NCI-H187 treated with DMSO at 0.1 percent for 48 hours (cell line): Measurements from ENCODE around the gene MT1M.

ENCODE experiments used
- DNase-seq: peaks from one replicate; lab custom pipeline; 2025; lab: John Stamatoyannopoulos, UW

The MT1M gene

DNA sequence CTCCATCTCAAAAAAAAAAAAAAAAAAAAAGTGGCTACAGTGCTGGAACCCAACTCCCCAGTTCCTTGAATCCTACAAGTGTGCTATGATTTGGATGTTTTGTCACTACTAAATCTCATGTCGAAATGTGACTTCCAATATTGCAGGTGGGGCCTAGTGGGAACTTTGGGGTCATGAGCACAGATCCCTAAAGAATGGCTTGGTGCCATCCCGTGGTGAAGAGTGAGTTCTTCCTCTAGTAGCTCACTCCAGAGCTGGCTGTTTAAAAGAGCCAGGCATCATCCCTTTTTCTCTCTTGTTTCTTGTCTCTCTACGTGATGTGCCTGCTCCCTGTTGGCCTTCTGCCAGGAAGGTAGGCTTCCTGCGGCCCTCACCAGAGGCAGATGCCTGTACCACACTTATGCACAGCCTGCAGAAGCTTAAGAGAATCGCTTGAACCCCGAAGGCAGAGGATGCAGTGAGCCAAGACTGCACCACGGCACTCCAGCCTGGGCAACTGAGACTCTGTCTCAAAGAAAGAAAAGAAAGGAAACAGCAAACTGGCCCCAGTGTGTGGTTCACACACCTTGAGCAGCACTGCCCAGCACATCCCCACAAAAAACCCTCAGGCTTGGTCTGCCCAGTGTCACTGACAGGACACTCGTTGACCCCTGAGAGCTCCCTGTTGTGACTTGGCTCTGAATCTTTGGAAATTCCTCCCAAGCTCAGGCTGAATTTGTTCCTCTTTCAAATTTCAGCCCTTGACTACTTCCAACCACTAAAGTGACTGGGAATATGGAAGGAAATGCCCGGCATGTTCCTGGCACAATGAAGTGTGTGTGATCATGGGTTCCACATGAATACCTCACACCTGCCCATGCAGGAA lies 3.7 kb upstream of the MT1M start:
- DNase-seq: no peak

DNA sequence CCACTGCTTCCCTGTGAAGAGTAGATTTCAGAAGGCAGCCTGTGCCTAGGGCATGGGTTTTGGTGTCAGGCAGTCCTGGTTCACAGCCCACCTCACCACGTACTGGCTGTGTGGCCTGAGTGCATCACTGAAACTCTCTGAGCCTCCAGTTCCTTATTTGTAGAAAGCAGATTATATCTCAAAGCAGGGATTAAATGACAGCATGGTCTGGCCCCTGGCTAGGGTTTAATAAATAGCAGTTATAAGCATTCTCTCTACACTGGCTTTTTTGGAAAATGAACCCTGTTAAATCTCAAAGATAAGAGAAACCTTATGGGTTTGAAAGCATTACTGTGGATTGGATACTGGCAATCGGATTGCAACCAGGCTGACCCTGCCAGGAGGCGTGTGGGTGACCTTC lies 2.9 kb upstream of the MT1M start:
- no peak for DNase-seq

DNA sequence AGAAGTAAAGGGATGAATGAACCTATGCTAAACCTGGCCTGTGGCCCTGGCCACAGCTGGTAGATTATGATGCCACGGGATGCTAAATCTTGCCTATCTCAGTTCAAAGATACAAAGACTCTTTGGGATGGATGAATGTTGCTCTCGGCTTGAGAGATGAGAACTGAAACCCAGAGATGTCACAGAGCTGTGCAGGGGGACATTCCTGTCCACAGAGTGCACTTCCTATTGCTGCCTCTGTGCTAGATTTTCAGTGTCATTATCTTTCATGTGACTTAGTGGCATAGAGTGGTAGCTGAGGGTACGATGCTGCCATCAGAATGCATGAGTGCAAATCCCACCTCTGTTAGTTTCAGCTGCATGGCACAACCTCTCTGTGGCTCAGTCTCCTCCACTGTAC lies 2.3 kb upstream of the MT1M start:
- DNase-seq: no peak

DNA sequence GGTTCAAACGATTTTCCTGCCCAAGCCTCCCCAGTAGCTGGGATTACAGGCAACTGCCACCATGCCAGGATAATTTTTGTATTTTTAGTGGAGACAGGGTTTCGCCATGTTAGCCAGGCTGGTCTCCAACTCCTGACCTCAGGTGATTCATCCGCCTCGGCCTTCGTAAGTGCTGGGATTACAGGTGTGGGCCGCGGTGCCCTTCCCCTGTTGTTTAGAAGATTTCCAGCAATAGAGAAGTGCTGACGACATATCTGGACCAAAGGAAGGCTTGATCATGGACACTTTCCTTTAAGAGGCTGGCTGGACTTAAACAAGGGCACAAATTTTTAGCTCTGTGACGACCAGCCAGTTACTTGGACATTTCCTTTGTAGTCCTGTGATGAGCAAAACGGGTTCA lies 1.3 kb upstream of the MT1M start:
- DNase-seq: no peak

DNA sequence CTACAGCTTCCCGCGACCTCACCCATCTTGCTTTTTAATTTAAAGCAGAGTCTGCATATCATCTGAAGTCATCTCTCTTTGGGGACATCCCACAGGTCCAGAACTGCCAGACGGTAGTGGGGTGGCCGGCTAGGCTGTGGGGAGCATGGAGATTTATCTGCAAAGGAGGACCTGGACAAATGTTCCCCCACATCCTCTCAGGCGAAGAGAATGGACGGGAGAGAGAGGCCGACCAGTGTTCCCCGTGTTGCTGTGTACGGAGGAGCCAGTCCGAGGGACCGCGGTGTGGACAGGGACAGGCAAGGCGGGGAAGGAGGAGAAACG lies 665 bp upstream of the MT1M start:
- no peak for DNase-seq

DNA sequence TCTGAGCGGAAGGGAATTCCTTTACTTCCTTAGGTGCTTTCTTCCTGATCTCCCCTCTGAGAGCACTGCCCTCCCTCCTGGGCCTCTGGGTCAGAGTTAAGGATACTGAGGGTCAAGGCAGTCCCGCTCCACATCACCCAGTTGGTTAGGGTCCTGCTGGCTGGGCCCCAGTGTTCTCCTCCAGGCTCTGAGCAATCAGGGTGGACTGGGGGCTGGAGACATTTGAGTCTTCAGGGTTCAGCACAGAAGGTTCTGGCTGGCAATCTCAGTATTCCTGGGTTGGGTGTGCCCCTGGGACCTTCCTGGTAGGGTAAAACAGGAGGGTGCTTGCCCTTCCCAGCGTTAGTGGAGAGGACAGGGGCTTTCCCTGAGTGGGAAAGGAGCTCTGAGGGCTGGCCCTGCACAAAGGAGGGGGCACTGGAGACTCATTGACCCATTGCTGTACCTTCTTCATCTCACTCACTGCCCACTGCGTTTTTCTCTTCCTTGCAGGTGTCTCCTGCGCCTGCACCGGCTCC lies 448 bp downstream of the MT1M start:
- DNase-seq: no peak

DNA sequence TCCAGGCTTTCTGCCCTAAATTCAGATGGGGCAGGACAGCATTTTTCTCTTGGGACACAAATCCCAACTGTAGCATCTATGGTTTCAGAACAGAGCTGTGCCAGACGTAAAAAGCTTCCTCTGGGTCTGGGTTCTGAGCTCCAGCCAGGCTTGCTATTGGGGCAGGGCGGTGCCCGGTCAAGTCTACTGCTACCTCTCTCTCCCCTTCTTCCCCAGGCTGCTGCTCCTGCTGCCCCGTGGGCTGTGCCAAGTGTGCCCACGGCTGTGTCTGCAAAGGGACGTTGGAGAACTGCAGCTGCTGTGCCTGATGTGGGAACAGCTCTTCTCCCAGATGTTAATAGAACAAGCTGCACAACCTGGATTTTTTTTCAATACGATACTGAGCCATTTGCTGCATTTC lies 1.1 kb downstream of the MT1M start:
- DNase-seq: no peak

DNA sequence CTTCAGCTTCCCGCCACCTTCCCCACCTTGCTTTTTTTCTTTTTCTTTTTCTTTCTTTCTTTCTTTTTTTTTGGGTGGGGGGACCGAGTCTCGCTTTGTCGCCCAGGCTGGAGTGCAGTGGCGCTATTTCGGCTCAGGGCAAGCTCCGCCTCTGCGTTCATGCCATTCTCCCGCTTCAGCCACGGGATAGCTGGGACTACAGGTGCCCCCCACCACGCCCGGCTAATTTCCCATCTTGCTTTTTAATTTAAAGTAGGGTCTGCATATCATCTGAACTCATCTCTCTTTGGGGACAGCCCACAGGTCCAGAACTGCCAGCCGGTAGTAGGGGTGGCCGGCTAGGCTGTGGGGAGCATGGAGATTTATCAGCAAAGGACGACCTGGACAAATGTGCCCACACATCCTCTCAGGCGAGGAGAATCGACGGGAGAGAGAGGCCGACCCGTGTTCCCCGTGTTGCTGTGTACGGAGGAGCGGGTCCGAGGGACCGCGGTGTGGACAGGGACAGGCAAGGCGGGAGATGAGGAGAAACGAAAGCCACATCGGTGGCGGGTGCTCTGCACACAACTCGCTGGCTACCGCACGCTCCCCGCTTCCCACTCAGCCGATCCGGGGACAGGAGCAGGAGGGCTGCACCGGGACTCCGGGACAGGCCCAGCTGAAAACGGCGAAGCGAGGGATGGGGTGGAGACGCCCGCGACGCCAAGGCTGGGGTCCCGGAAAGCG lies 2.4 kb downstream of the MT1M start:
- no peak for DNase-seq

DNA sequence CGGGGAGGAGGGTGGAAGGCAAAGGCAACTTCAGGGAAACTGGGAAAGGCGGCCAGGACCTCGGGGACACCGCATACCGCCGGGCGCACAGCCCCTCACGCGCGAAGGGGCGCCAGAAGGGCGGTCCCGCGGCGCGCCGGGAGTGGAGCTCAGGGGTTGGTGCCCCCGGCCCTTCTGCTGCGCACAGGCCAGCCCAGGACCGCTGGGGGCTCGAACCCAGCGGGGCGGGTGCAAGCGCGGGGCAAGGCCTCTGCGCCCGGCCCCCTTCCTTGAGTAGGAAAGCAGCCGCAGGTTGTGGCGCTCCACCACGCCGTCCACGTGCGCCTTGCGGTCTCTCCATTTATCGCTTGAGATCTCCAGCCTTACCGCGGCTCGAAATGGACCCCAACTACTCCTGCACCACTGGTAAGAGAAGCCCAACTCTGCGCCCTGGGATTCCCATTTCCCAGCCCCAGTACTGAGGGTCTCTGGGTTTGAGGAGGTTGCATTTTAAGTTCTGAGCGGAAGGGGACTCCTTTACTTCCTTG lies 3.0 kb downstream of the MT1M start:
- no peak for DNase-seq

DNA sequence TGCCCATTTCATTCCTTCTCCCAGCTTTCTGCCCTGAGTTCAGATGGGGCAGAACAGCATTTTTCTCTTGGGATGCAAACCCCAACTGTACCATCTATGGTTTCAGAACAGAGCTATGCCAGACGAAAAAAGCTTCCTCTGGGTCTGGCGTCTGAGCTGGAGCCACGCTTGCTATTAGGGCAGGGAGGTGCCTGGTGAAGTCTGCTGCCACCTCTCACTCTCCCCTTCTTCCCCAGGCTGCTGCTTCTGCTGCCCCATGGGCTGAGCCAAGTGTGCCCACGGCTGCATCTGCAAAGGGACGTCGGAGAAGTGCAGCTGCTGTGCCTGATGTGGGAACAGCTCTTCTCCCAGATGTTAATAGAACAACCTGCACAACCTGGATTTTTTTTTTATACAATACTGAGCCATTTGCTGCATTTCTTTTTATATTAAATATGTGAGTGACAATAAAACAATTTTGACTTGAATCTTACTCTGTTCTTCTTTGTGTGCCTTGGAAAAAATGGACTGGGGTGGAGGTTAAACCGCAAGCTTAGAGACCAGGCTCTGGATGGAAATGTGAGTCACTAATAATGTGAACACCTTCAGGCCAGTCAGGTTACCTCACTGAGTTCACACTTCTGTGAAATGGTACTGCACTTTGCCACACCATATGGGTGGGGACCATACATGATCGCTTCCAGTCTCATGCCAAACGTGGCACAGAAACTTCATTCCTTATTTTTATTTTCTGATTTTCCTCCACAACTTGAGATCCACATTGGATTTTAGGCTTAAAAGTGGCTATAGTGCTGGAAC lies 4.4 kb downstream of the MT1M start:
- DNase-seq: no peak

DNA sequence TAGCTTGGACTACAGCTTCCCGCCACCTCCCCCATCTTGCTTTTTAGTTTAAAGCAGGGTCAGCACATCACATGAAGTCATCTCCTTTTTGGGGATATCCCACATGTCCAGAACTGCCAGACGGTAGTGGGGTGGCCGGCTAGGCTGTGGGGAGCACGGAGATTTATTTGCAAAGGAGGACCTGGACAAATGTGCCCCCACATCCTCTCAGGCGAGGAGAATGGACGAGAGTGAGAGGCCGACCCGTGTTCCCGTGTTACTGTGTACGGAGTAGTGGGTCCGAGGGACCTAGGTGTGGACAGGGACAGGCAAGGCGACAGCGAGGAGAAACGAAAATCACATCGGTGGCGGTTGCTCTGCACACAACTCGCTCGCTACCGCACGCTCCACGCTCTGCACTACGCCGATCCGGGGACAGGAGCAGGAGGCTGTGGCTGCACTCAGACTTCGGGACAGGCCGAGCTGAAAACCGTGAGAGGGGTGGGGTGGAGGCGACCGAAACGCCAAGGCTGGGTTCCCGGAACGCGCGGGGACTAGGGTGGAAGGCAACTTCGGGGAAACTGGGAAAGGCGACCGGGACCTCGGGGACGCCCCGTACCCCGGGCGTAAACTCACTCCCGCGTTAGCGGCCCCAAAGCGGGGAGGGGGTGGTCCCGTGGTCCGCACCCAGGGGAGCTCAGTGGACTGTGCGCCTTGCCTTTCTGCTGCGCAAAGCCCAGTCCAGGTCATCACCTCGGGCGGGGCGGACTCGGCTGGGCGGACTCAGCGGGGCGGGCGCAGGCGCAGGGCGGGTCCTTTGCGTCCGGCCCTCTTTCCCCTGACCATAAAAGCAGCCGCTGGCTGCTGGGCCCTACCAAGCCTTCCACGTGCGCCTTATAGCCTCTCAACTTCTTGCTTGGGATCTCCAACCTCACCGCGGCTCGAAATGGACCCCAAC lies 5.6 kb downstream of the MT1M start, which contains the start of gene MT1A:
MT1A (plus strand) TSS at position 853 of the 937 bp plus-strand sequence; CDS start at position 926, 73 bp downstream.
- DNase-seq: no peak

DNA sequence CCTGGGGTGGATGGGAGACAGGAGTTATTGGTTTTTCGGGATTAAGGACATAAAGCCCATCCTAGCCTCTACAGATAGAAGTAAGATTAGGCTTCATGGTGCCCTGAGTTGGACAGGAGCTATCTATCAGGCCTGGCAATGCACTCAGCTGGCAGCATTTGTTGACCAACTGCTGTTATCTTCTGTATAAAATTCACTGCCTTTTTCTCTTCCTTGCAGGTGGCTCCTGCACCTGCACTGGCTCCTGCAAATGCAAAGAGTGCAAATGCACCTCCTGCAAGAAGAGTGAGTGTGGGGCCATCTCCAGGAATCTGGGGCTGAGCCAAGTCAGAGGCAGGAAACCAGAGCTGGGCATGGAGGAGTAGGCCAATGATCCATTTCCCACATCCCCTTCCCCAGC lies 6.6 kb downstream of the MT1M start:
- DNase-seq: no peak

DNA sequence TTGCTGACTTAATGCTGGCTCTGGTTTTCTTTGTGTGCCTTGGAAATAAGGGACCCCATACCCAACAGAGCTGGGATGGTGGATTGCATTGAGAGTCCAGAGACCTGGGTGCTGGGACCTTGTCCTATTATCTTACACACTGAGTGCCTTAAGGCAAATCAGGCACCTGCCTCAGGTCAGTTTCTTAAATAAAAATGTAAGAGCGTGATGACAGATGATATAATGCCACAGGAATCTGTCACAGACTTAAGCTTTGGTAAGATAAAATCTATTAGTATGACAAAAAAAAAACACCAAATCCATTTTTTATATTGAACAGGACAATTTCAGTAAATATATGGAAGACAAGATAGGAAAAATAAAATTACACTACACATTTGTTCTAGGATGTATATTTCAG lies 7.6 kb downstream of the MT1M start:
- no peak for DNase-seq

DNA sequence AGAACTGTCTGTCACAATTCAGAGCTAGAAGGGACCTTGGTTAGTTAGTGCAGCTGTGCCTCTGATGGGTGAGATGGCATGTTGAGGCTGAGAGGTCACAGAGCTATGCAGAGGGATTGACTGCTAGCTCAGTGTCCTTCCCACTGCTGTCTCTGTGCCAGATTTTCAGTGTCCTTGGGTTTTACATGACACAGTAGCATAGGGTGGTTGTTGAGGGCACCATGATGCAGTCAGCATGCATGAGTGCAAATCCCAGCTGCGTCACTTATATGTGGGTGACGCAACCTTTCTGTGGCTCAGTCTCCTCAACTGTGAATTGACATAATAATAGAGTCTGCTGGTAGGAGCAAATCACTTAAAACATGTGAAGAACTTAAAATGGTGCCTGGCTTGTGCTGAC lies 8.7 kb downstream of the MT1M start:
- DNase-seq: no peak

DNA sequence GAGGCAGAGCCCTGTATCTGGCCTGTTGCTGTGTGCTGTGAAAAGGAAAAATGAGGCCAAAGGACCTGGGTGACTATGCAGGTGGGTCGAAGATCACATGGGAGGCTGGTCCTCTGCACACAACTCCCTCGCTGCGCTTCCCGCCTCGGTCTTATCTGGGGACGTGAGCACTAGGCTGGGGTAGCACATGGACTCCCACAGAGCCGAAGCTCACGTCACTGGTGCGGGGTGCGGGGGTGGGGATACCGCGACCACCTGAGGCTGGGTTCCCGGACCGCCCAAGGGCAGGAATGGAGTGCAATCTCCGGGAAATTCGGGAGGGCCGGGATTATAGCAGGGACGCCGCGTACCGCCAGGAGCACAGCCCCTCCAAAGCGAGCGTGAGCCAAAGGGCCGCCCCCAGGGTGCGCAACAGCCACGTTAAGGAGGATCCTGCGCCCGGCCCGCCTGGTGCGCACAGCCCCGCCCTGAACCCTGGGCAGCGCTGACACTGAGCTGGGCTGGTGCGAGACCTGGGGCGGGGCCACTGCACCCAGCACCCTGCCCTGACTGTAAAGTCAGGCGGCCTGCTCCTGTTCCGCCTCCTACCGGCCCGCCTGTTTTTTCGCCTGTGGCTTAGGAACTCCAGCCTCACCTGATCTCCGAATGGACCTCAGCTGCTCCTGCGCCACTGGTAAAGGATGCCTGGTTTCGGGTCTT lies 10.8 kb downstream of the MT1M start:
- DNase-seq: no peak

DNA sequence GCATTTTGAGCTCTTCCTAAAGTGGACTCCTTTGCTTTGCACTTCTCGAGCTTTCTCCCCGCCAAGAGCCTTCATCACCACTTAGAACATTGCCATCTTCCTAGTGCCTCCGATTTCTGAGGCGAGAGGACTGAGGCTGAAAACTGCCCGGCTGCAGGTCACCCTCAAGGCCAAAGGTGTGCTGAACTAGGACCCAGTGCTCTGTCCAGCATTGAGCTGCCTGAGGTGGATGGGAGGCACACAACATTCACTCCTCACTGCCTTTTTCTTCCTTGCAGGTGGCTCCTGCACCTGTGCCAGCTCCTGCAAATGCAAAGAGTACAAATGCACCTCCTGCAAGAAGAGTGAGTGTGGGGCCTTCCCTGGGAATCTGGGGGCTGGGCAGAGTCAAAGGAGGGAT lies 11.4 kb downstream of the MT1M start:
- DNase-seq: no peak

DNA sequence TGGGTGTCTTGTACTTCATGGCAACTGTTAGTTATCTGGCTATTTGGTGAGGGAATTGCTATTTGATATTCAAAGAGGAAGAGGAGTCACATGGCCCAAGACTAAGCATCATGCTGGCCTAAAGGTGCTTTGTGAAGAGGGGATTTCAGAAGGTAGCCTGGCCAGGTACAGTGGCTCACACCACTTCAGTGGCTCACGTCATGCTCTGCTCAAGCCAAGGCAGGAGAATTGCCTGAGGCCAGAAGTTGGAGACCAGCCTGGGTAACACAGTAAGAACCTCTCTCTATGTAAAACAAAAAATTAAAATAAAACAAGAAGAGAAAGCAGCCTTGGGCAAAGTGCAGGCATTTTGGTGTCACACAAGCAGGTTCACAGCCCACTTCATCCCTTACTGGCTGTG lies 12.9 kb downstream of the MT1M start:
- no peak for DNase-seq

DNA sequence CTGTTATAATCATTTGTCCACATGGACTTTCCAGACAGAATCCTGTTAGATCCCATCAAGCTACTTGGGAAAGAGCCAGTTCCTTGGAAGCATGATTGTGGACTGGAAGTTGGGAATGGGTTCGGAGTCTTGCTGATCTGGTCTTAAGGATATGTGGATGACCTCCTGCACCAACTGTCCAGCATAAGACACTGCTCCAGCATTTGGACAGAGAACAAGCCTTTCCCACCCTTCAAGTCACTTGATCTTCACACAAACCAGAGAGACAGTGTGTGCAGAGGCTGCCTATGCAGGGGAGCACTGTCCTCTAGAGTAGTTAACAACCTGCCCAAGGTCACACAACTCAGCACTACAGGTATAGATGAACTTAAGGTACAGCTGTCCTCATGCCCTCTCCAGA lies 13.4 kb downstream of the MT1M start:
- no peak for DNase-seq

DNA sequence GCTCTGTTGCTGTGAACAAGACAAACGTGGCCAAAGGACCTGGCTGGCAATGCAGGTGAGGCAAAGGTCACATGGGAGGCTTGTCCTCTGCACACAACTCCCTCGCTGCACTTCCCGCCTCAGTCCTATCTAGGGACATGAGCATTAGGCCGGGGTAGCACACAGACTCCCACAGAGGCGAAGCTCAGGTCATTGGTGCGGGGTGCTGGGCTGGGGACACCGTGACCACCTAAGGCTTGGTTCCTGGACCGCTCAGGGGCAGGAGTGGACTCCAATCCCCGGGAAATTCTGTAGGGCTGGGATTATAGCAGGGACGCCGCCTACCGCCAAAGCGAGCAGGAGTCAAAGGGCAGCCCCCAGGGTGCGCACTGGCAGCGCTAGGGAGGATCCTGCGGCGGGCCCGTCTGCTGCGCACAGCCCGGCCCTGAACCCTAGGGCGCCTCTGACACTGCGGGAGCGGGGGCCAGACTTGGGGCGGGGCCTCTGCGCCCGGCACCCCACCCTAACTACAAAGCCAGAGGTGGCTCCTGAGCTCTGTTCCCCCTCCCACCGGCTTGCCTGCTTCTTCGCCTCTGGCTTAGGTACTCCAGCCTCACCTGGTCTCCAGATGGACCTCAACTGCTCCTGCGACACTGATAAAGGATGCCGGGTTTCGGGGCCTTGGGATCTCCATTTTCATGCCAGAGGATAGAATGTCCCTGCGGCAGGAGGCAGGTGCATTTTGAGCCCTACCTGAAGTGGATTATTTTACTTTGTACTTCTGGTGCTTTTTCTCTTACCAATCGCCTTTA lies 15.4 kb downstream of the MT1M start:
- no peak for DNase-seq

DNA sequence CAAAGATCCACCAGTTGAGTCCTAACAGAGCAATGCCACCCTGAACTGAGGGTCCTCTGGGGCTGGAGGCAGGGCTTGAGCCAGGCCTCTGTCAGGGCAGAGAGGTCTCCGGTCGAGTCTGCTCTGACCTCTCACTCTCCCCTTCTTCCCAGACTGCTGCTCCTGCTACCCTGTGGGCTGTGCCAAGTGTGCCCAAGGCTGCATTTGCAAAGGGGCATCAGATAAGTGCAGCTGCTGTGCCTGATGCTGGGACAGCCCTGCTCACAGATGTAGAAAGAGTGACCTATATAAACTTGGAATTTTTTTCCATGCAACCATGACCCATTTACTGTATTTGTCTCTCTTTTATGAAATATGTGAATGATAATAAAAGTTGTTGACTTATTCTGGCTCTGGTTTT lies 16.8 kb downstream of the MT1M start:
- DNase-seq: no peak
